GM21360 (cell line): ENCODE measurements around the gene LGALS4.
"Not testable (repeated sequence)": the region's sequence is repeated elsewhere in the genome, so short reads cannot be mapped to it uniquely, and the experiment has no call there.

Experiments
- ATAC-seq: cut with Tn5 transposase; IDR thresholded peaks from one replicate; pipeline ENCODE4 v1.9.1; 2021; ENCODE audit warnings: mild to moderate bottlenecking, moderate library complexity; ENCODE audit not compliant: unreplicated experiment

LGALS4 gene

GRCh38 chr19:38812841-38813320 lies at the start of gene LGALS4:
LGALS4 (minus strand) TSS chr19:38812945; CDS start chr19:38812886, 59 bp downstream.
- ATAC-seq, result no peak

- ATAC-seq, result no peak
Observed at GRCh38 chr19:38861368-38861767, 48.6 kb upstream of the LGALS4 start.

- ATAC-seq, result not testable (repeated sequence)
Observed at GRCh38 chr19:38859631-38860204, 47.0 kb upstream of the LGALS4 start.

- ATAC-seq, result no peak
Observed at GRCh38 chr19:38856813-38857212, 44.1 kb upstream of the LGALS4 start.

- ATAC-seq, result not testable (repeated sequence)
Observed at GRCh38 chr19:38855751-38856150, 43.0 kb upstream of the LGALS4 start.

GRCh38 chr19:38854961-38855360 lies 42.2 kb upstream of the LGALS4 start:
- not testable (repeated sequence) for ATAC-seq

GRCh38 chr19:38853214-38853613 lies 40.5 kb upstream of the LGALS4 start:
- ATAC-seq, result no peak

- no peak for ATAC-seq
Observed at GRCh38 chr19:38852231-38853044, 39.7 kb upstream of the LGALS4 start.

- no peak for ATAC-seq
Observed at GRCh38 chr19:38851622-38852230, 39.0 kb upstream of the LGALS4 start.

- no peak for ATAC-seq
Observed at GRCh38 chr19:38850976-38851621, 38.4 kb upstream of the LGALS4 start.

GRCh38 chr19:38850436-38850975 lies 37.8 kb upstream of the LGALS4 start:
- peak; percentile 59 for ATAC-seq

GRCh38 chr19:38849860-38850435 lies 37.2 kb upstream of the LGALS4 start, which contains the start of gene HNRNPL:
HNRNPL (minus strand) TSS chr19:38849986; CDS start chr19:38849966, 20 bp downstream.
- ATAC-seq, result peak; percentile 44

- ATAC-seq, result peak; percentile 30
Observed at GRCh38 chr19:38849147-38849859, 36.6 kb upstream of the LGALS4 start.

- no peak for ATAC-seq
Observed at GRCh38 chr19:38848299-38849146, 35.8 kb upstream of the LGALS4 start.

- no peak for ATAC-seq
Observed at GRCh38 chr19:38846097-38846496, 33.4 kb upstream of the LGALS4 start.

GRCh38 chr19:38845374-38846024 lies 32.8 kb upstream of the LGALS4 start:
- ATAC-seq, result no peak

GRCh38 chr19:38844093-38844686 lies 31.4 kb upstream of the LGALS4 start:
- ATAC-seq, result no peak

GRCh38 chr19:38843175-38843758 lies 30.5 kb upstream of the LGALS4 start:
- no peak for ATAC-seq
